ENCODE data around the gene RTL3.

Gene RTL3

DNA sequence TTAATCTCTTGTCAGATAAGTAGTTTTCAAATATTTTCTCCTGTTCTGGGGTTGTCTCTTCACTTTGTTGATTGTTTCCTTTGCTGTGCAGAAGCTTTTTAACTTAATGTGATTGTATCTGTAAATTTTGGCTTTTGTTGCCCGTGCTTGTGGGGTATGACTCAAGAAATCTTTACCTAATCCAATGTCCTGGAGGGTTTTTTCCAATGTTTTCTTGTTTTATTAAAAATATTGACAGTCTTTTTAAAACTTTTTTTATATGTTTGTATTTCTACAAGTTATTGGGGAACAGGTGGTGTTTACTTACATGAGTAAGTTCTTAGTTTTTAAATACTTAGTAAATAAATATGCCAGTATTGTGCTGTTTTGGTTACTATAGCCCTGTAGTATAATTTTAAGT, 44.9 kb downstream of the RTL3 start:
- DNase-seq: no peak

Data from activated CD4-positive, CD25-positive, alpha-beta regulatory T cell (primary cell).